Natural killer cell treated with Interleukin-12 subunit alpha and Interleukin-12 subunit beta and Interleukin-15 and Interleukin-18, amount 100 ng/mL, for 72 hours (primary cell): Measurements from ENCODE around the gene CAV3. TPM values are rescaled to one million over a fixed set of nuclear protein-coding genes. Genes with fewer than 3 reads are reported as not detected.
A peak's percentile ranks its signal among the peaks of the same experiment; 100 is the strongest.

Source experiments
- ATAC-seq, 2 donors: fragments of 150-1000 bp; cut with Tn5 transposase in 1 of 2; sonication (Bioruptor Pico), chemical (Tn5 transposase) in 1 of 2; 2 replicates each; pipeline ENCODE4 v1.10.0; 2021
- DNase-seq: peaks from one replicate; pipeline ENCODE4 v3.0.0; 2022; ENCODE audit warnings: low spot score
- H3K27ac Mint-ChIP-seq, 2 donors: 1 replicate in 1 of 2; 2 replicates in 1 of 2; pipeline ENCODE4 v1.8.0; 2022; ENCODE audit warnings: mixed read lengths in 2 of 2, mild to moderate bottlenecking in 1 of 2, moderate library complexity in 1 of 2
- H3K27me3 Mint-ChIP-seq, 2 donors: 1 replicate in 1 of 2; 2 replicates in 1 of 2; pipeline ENCODE4 v1.8.0; 2022; ENCODE audit warnings: mixed read lengths in 2 of 2
- H3K36me3 Mint-ChIP-seq: one replicate; pipeline ENCODE4 v1.8.0; 2022; ENCODE audit warnings: mixed read lengths
- H3K4me1 Mint-ChIP-seq, 2 donors: 1 replicate in 1 of 2; 2 replicates in 1 of 2; pipeline ENCODE4 v1.8.0; 2022; ENCODE audit warnings: low read depth in 2 of 2, mixed read lengths in 2 of 2, mild to moderate bottlenecking in 1 of 2
- H3K4me3 Mint-ChIP-seq: one replicate; pipeline ENCODE4 v1.8.0; 2022; ENCODE audit warnings: mixed read lengths
- H3K9me3 Mint-ChIP-seq: 2 replicates; pipeline ENCODE4 v1.8.0; 2022; ENCODE audit warnings: mixed read lengths
- total RNA-seq, 2 donors: library from RNA; stranded (reverse); gene quantifications; one replicate each; pipeline ENCODE4 v1.2.3, GENCODE V29; 2022

Gene CAV3
- total RNA-seq, 2 donors from 2014 or later = not detected

DNA sequence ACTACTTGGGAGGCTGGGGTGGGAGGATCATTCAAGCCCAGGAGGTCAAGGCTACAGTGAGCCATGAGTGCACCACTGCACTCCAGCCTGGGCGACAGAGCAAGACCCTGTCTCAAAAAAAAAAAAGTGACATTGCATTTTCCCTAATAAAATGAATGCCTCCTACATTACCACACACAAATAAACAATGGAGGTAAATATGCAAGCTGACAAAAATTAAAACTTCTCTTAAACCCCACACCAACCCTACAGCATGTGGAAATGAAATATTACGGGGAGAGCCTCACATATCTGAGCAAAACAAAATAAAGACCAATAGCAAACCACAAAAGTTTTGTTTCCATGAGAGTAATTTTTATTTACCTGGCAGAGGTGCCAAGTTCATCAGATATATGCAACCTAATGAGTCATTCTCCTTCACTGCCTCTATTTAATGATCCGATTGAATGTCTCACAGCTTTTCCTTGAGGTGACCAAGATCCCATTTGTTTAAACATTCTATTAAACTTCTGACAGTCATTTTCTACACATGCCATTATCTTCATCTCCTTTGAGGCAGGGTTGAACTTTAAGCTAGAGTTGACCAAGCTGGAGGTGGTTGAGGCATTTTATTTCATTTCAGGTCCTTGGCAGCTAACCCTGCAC, 9.4 kb upstream of the CAV3 start:
- no peak overlapping the region for H3K27ac Mint-ChIP-seq
- H3K9me3 Mint-ChIP-seq = peaks cover 4% of the 10 kb centered on the region
- H3K4me1 Mint-ChIP-seq = peaks cover 0 to 3% of the 10 kb centered on the region in 2 donors
- H3K36me3 Mint-ChIP-seq = no peaks in the 10 kb centered on the region
- ATAC-seq (no peak), DNase-seq (no peak)
- no peak overlapping the region for H3K4me3 Mint-ChIP-seq
- H3K27me3 Mint-ChIP-seq = peaks cover 0 to 3% of the 10 kb centered on the region in 2 donors

GRCh38 chr3:8727605-8728512, 5.7 kb upstream of the CAV3 start:
- no peak overlapping the region for H3K4me3 Mint-ChIP-seq

GRCh38 chr3:8729479-8729878, 4.1 kb upstream of the CAV3 start:
- Mint-ChIP-seq H3K4me1 (no peaks in the 10 kb centered on the region), H3K36me3 (no peaks in the 10 kb centered on the region)
- ATAC-seq = no peak

More at GRCh38 chr3:8727605-8728512, 5.7 kb upstream of the CAV3 start:
- no peaks in the 10 kb centered on the region for H3K9me3 Mint-ChIP-seq
- DNase-seq = no peak
- H3K27ac Mint-ChIP-seq = no peak overlapping the region
- no peaks in the 10 kb centered on the region for H3K36me3 Mint-ChIP-seq
- peaks cover 0 to 3% of the 10 kb centered on the region in 2 donors for H3K27me3 Mint-ChIP-seq
- ATAC-seq = no peak
- peaks cover 0 to 3% of the 10 kb centered on the region in 2 donors for H3K4me1 Mint-ChIP-seq

GRCh38 chr3:8730656-8731055, 2.9 kb upstream of the CAV3 start:
- no peak overlapping the region for H3K4me3 Mint-ChIP-seq
- H3K36me3 Mint-ChIP-seq = no peaks in the 10 kb centered on the region
- H3K27me3 Mint-ChIP-seq = no peaks in the 10 kb centered on the region
- no peak overlapping the region for H3K27ac Mint-ChIP-seq
- DNase-seq (no peak), ATAC-seq (no peak)
- H3K9me3 Mint-ChIP-seq = no peaks in the 10 kb centered on the region
- no peaks in the 10 kb centered on the region for H3K4me1 Mint-ChIP-seq

More at GRCh38 chr3:8729479-8729878, 4.1 kb upstream of the CAV3 start:
- H3K9me3 Mint-ChIP-seq = no peaks in the 10 kb centered on the region
- no peak for DNase-seq
- no peak overlapping the region for H3K4me3 Mint-ChIP-seq
- H3K27me3 Mint-ChIP-seq = no peaks in the 10 kb centered on the region
- no peak overlapping the region for H3K27ac Mint-ChIP-seq

DNA sequence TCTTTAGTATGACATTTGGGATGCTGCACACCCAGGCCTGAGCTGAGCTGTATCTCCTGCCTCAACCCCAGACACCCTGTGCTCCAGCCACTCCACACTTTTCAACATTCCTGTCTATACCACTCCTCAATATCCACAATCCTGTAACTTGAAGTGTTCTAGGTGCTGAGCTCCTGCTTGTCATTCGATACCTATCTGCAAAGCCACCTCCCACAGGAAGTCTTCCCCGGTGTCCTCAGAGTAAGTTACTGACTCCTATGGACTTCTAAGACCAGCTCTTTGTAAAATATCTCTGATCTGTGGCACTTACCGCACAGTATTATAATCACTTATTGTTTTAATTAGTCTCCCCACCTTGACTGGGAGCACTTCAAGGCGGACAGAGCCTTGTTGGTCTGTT, 1.2 kb upstream of the CAV3 start:
- no peaks in the 10 kb centered on the region for H3K36me3 Mint-ChIP-seq
- peaks cover 3 to 7% of the 10 kb centered on the region in 2 donors for H3K27me3 Mint-ChIP-seq
- no peak for ATAC-seq
- no peak overlapping the region for H3K4me3 Mint-ChIP-seq
- no peaks in the 10 kb centered on the region for H3K4me1 Mint-ChIP-seq
- DNase-seq = no peak
- no peaks in the 10 kb centered on the region for H3K9me3 Mint-ChIP-seq
- H3K27ac Mint-ChIP-seq = no peak overlapping the region

DNA sequence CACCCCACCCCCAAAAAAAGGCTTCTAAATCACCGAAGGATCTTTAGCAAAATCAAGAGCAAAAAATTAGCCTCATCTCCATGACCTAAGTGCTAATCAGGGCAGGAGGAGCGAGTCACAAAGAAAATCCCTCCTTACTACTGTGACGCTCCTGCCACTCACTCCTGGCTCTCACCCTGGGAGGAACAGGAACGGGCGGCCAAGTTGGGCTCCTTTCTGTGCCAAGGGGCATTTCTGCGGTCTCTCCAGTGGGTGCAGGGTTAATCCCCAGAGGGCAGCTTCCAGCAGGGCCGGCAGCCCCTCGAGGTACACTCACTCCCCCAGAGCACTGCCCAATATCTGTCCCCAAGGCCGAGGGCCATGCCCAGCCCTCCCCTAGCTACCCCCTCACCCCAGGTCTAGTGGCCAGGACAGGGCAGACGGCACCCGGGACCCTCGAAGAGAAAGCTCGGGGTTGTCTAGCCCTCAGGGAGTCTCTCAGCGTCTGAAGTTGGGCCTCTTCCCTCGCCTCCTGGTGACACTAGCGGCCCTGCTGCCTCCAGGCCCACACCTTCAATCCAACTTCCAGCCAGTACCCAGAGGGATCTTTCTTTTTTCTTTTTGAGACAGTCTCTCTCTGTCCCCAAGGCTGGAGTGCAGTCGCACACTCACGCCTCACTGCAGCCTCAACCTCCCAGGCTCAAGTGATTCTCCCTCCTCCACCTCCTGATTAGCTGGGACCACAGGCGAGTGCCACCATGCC, 706 bp downstream of the CAV3 start:
- ATAC-seq (no peak), DNase-seq (no peak)

GRCh38 chr3:8734908-8735307, 1.3 kb downstream of the CAV3 start:
- H3K27ac Mint-ChIP-seq = no peak overlapping the region
- no peak for DNase-seq
- ATAC-seq = no peak
- H3K36me3 Mint-ChIP-seq = no peaks in the 10 kb centered on the region
- no peaks in the 10 kb centered on the region for H3K4me1 Mint-ChIP-seq
- no peak overlapping the region for H3K4me3 Mint-ChIP-seq
- H3K9me3 Mint-ChIP-seq = no peaks in the 10 kb centered on the region
- H3K27me3 Mint-ChIP-seq = peaks cover 6 to 14% of the 10 kb centered on the region in 2 donors

More for the DNA sequence above, 706 bp downstream of the CAV3 start:
- peaks cover 6 to 14% of the 10 kb centered on the region in 2 donors for H3K27me3 Mint-ChIP-seq
- no peak overlapping the region for H3K4me3 Mint-ChIP-seq
- no peaks in the 10 kb centered on the region for H3K36me3 Mint-ChIP-seq
- H3K4me1 Mint-ChIP-seq = no peaks in the 10 kb centered on the region
- no peaks in the 10 kb centered on the region for H3K9me3 Mint-ChIP-seq
- no peak overlapping the region for H3K27ac Mint-ChIP-seq

- no peaks in the 10 kb centered on the region for H3K9me3 Mint-ChIP-seq
- H3K36me3 Mint-ChIP-seq = no peaks in the 10 kb centered on the region
- no peak overlapping the region for H3K4me3 Mint-ChIP-seq
- no peaks in the 10 kb centered on the region for H3K4me1 Mint-ChIP-seq
- no peak for DNase-seq
- no peak for ATAC-seq
- H3K27ac Mint-ChIP-seq = no peak overlapping the region
- peaks cover 8 to 14% of the 10 kb centered on the region in 2 donors for H3K27me3 Mint-ChIP-seq
These were observed 2.8 kb downstream of the CAV3 start for GRCh38 chr3:8736436-8736835.

DNA sequence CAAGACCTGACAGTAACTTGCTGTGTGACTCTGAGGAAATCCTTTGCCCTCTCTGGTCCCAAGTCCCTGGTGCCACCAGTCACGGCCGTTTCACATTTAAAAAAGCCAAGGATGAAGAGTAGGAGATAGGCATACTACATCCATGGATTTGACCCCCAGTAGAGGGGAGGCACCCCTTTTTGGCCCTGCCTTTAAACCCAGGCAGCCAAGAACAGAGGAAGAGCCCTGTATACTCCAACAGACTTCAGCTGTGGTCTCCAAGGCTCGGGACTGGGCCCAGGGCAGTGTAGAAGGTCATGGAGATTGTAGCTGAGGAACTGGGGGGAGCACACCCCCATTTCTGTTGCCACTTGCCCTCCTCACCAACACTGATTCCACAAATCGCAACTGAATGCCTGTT, 3.7 kb downstream of the CAV3 start:
- Mint-ChIP-seq H3K27ac (no peak overlapping the region), H3K27me3 (peaks cover 15 to 22% of the 10 kb centered on the region in 2 donors), H3K4me1 (no peaks in the 10 kb centered on the region), H3K4me3 (no peak overlapping the region), H3K36me3 (no peaks in the 10 kb centered on the region), H3K9me3 (no peaks in the 10 kb centered on the region)
- peak in 1 of 2 donors; percentile 8 for ATAC-seq
- no peak for DNase-seq

DNA sequence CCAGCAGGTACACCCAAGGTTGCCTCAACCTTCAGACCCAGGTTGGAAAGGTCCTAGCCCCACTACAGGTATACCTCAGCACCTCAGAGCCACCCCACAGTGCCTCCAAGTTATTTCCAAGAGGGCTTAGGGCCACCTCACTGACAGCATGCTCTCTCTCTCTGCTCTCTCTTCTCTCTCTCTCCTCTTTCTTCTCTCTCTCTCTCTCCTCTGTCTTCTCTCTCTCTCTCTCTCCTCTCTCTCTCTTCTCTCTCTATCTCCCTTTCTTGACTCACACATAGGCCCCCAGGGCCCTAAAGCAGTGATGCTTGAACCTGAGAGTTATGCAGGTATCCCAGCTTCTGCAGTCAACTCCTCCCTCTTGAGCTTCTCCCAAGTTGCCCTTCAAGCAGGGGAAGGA, 4.2 kb downstream of the CAV3 start:
- ATAC-seq (peak in 1 of 2 donors; percentile 12), DNase-seq (no peak)
- H3K27ac Mint-ChIP-seq = no peak overlapping the region

DNA sequence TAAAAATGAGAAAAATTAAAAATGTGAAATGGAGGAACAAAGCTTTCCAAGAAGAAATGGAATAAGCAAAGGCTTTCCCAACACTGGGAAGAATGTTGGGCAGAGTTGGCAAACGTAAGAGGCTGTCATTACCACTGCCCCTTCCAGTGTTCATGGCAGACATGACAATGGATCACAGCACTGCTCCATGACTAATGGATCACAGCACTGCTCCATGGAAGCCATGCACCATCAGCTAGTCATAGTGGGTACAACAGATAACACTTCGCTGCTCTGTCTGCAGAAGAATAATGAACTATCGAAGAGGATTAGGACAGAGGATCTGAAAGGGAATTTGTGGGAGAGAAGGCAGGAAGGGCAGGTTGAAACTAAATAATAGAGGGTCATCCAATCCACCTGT, 5.0 kb downstream of the CAV3 start:
- Mint-ChIP-seq H3K9me3 (no peaks in the 10 kb centered on the region), H3K27me3 (peaks cover 19 to 25% of the 10 kb centered on the region in 2 donors), H3K27ac (no peak overlapping the region), H3K36me3 (no peaks in the 10 kb centered on the region), H3K4me3 (no peak overlapping the region), H3K4me1 (no peaks in the 10 kb centered on the region)
- no peak for DNase-seq
- ATAC-seq = no peak

More for the DNA sequence above, 4.2 kb downstream of the CAV3 start:
- Mint-ChIP-seq H3K4me1 (no peaks in the 10 kb centered on the region), H3K36me3 (no peaks in the 10 kb centered on the region), H3K27me3 (peaks cover 19 to 25% of the 10 kb centered on the region in 2 donors), H3K9me3 (no peaks in the 10 kb centered on the region), H3K4me3 (no peak overlapping the region)

- ATAC-seq = no peak
- H3K27me3 Mint-ChIP-seq = peaks cover 19 to 25% of the 10 kb centered on the region in 2 donors
These were observed 6.3 kb downstream of the CAV3 start for GRCh38 chr3:8739757-8740504.

GRCh38 chr3:8741581-8742261, 8.1 kb downstream of the CAV3 start:
- Mint-ChIP-seq H3K36me3 (no peaks in the 10 kb centered on the region), H3K27me3 (peaks cover 18 to 22% of the 10 kb centered on the region in 2 donors), H3K4me3 (no peak overlapping the region), H3K9me3 (no peaks in the 10 kb centered on the region), H3K4me1 (no peaks in the 10 kb centered on the region), H3K27ac (no peak overlapping the region)
- ATAC-seq = no peak
- no peak for DNase-seq

More at GRCh38 chr3:8739757-8740504, 6.3 kb downstream of the CAV3 start:
- H3K9me3 Mint-ChIP-seq = no peaks in the 10 kb centered on the region
- H3K27ac Mint-ChIP-seq = no peak overlapping the region
- no peak for DNase-seq
- H3K4me1 Mint-ChIP-seq = no peaks in the 10 kb centered on the region
- H3K4me3 Mint-ChIP-seq = no peak overlapping the region
- no peaks in the 10 kb centered on the region for H3K36me3 Mint-ChIP-seq
